ENCODE data around the gene ARHGDIA.

- TF ChIP-seq, protein P1, sequence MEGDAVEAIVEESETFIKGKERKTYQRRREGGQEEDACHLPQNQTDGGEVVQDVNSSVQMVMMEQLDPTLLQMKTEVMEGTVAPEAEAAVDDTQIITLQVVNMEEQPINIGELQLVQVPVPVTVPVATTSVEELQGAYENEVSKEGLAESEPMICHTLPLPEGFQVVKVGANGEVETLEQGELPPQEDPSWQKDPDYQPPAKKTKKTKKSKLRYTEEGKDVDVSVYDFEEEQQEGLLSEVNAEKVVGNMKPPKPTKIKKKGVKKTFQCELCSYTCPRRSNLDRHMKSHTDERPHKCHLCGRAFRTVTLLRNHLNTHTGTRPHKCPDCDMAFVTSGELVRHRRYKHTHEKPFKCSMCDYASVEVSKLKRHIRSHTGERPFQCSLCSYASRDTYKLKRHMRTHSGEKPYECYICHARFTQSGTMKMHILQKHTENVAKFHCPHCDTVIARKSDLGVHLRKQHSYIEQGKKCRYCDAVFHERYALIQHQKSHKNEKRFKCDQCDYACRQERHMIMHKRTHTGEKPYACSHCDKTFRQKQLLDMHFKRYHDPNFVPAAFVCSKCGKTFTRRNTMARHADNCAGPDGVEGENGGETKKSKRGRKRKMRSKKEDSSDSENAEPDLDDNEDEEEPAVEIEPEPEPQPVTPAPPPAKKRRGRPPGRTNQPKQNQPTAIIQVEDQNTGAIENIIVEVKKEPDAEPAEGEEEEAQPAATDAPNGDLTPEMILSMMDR (conservative IDR thresholded peaks at IDR 0.05; ENCODE audit: low read depth, low read length) = no peak
- no peak for TF ChIP-seq EZH2 (IDR thresholded peaks at IDR 0.05; ENCODE audit: borderline replicate concordance, low read depth, low read length, poor library complexity, severe bottlenecking)
These were observed 4.5 kb downstream of the ARHGDIA start for GRCh38 chr17:81866440-81867169.

Data from A673 (cell line).